Placental pericyte (primary cell): ENCODE measurements around the gene TMEM238L. TPM values are rescaled to one million over a fixed set of nuclear protein-coding genes. Genes with fewer than 3 reads are reported as not detected.

Experiments used
- small RNA-seq: library from RNA; depleted of rRNA; stranded (forward); fragments of <200 nt; gene quantifications from one replicate; pipeline ENCODE3, GENCODE V24; 2012; ENCODE audit warnings: low replicate concordance
- total RNA-seq: library from RNA; depleted of rRNA; stranded (reverse); fragments of >200 nt; gene quantifications from 2 replicates; pipeline ENCODE4 v1.2.3, GENCODE V29; 2012

The TMEM238L gene
- total RNA-seq = not detected in 2 replicates

GRCh38 chr17:10803830-10804475 lies at the start of gene TMEM238L:
TSS of gene TMEM238L (minus strand) at chr17:10804099. CDS start at chr17:10803963, 136 bp downstream.

GRCh38 chr17:10837921-10838320 lies 34.0 kb upstream of the TMEM238L start, which contains the start of gene PIRT:
TSS of gene PIRT (minus strand) at chr17:10838087. CDS start at chr17:10825645, 12,442 bp downstream.

Small RNAs within 50 kb of the gene (small RNA-seq; reads per million reads assigned to genes)
- gene AC015908.2 = not detected
- gene TMEM238L = not detected

Other genes with a start within 250 kb of the TMEM238L start
- gene MYH3, start 146.8 kb downstream of the TMEM238L start, total RNA-seq = 0.22 and 0.86 TPM in 2 replicates
- gene SCO1, start 106.6 kb downstream of the TMEM238L start, total RNA-seq = 20.1 and 20.2 TPM in 2 replicates
- 10.0 and 11.6 TPM in 2 replicates for gene ADPRM, start 106.5 kb downstream of the TMEM238L start, total RNA-seq
- 1.6 and 1.8 TPM in 2 replicates for gene TMEM220, start 74.1 kb downstream of the TMEM238L start, total RNA-seq
- not detected in 2 replicates for gene PIRT, start 34.0 kb upstream of the TMEM238L start, total RNA-seq